A673 (cell line): Measurements from ENCODE around the gene DDAH1. TPM values are rescaled to one million over a fixed set of nuclear protein-coding genes. Genes with fewer than 3 reads are reported as not detected.

Source experiments
- BruUV-seq: library from RNA; stranded (reverse); fragments of 400-500 nt; replicated peaks from 2 replicates; lab custom pipeline; 2021; lab: Mats Ljungman, UMichigan
- CTCF ChIA-PET: fragments of 300-600 bp; sonication (Branson Sonifier 250); formaldehyde crosslinking; loops from one replicate; lab custom pipeline; 2022; ENCODE audit warnings: antibody characterized with exemption; lab: Charles Lee
- POLR2A ChIA-PET: fragments of 300-600 bp; sonication (Branson Sonifier 250); formaldehyde crosslinking; loops from one replicate; lab custom pipeline; 2022; ENCODE audit warnings: antibody characterized with exemption; ENCODE audit not compliant: low non-redundant PET; lab: Charles Lee
- DNase-seq: peaks from one replicate; pipeline ENCODE4 v3.0.0-alpha.2; 2015; ENCODE audit warnings: low spot score
- H3K27ac ChIP-seq: fragments of 200-600 bp; sonication (generic); 2 replicates; pipeline ENCODE4 v1.5.1; 2016; ENCODE audit warnings: mixed run types, low read depth, mild to moderate bottlenecking, mixed read lengths, antibody characterized with exemption, low read length; ENCODE audit not compliant: poor library complexity, severe bottlenecking
- H3K27me3 ChIP-seq: fragments of 200-600 bp; sonication (generic); replicated peaks from 2 replicates; pipeline ENCODE4 v1.6.1; 2017; ENCODE audit warnings: mixed run types, low read depth, mild to moderate bottlenecking, mixed read lengths, antibody characterized with exemption, low read length; ENCODE audit not compliant: insufficient read depth, poor library complexity
- H3K36me3 ChIP-seq: fragments of 200-600 bp; sonication (generic); 2 replicates; pipeline ENCODE4 v1.6.1; 2016; ENCODE audit warnings: mixed run types, mild to moderate bottlenecking, mixed read lengths, antibody characterized with exemption, low read length; ENCODE audit not compliant: insufficient read depth, poor library complexity, severe bottlenecking
- H3K4me1 ChIP-seq: fragments of 200-600 bp; sonication (generic); 2 replicates; pipeline ENCODE4 v1.6.1; 2017; ENCODE audit warnings: mixed run types, mild to moderate bottlenecking, mixed read lengths, antibody characterized with exemption, low read length; ENCODE audit not compliant: insufficient read depth, poor library complexity, severe bottlenecking
- H3K4me3 ChIP-seq: fragments of 200-600 bp; sonication (generic); 2 replicates; pipeline ENCODE4 v1.5.1; 2016; ENCODE audit warnings: low read depth, mixed run types, mild to moderate bottlenecking, mixed read lengths, low read length; ENCODE audit not compliant: poor library complexity, severe bottlenecking
- H3K9me3 ChIP-seq: fragments of 200-600 bp; sonication (generic); 2 replicates; pipeline ENCODE4 v1.6.1; 2016; ENCODE audit warnings: mixed run types, low read depth, mild to moderate bottlenecking, mixed read lengths, antibody characterized with exemption, low read length; ENCODE audit not compliant: poor library complexity, severe bottlenecking
- EZH2 ChIP-seq: fragments of 200-600 bp; sonication (generic); IDR thresholded peaks from 2 replicates; pipeline ENCODE4 v1.6.1; 2017; ENCODE audit warnings: borderline replicate concordance, low read depth, mild to moderate bottlenecking, mixed read lengths, antibody characterized with exemption, low read length; ENCODE audit not compliant: poor library complexity, severe bottlenecking
- intact Hi-C: fragments of 100-400 bp; cut with micrococcal nuclease; formaldehyde crosslinking; loops from one replicate; pipeline ENCODE4 v1.10.0; 2022; ENCODE audit not compliant: unreplicated experiment
- total RNA-seq: library from RNA; stranded (reverse); gene quantifications from 2 replicates; pipeline ENCODE4 v1.2.3, GENCODE V29; 2021
- TF ChIP-seq, protein P1 (sequence below): fragments of 300-800, 200-600 bp; sonication (generic); conservative IDR thresholded peaks from 2 replicates; pipeline ENCODE4 v1.5.1; 2017; ENCODE audit warnings: low read depth, mild to moderate bottlenecking, antibody characterized with exemption, low read length, moderate library complexity, mixed read lengths

DDAH1 gene
- total RNA-seq, 1 experiment from 2014 or later = 32.5 TPM

DNA sequence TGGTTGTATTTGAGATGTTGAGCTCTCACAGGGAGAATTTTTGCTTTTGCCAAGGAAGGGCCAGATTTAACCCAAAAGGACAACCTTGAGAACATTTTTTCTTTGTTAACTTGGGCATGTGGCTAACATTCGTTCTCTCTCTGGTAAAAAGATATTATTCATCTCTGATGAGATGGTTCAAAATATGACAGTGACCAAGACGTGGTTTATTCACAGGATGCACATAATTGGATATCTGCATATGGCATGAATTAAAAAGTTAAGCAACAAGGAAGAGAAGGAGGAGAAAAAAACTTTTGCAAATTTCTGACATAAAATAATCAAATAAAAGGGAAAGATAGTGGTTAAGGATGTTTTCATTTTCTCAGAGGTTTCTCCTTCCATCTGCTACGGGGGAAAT is 145.5 kb downstream of the DDAH1 start:
- H3K9me3 ChIP-seq = no peaks in the 10 kb centered on the region
- peaks cover 48% of the 10 kb centered on the region for H3K4me1 ChIP-seq
- H3K27me3 ChIP-seq = no peaks in the 10 kb centered on the region
- ChIA-PET POLR2A (no interaction called here), CTCF (no interaction called here)
- no peak overlapping the region for H3K4me3 ChIP-seq
- H3K36me3 ChIP-seq = no peaks in the 10 kb centered on the region
- DNase-seq = no peak
- TF ChIP-seq, protein P1, sequence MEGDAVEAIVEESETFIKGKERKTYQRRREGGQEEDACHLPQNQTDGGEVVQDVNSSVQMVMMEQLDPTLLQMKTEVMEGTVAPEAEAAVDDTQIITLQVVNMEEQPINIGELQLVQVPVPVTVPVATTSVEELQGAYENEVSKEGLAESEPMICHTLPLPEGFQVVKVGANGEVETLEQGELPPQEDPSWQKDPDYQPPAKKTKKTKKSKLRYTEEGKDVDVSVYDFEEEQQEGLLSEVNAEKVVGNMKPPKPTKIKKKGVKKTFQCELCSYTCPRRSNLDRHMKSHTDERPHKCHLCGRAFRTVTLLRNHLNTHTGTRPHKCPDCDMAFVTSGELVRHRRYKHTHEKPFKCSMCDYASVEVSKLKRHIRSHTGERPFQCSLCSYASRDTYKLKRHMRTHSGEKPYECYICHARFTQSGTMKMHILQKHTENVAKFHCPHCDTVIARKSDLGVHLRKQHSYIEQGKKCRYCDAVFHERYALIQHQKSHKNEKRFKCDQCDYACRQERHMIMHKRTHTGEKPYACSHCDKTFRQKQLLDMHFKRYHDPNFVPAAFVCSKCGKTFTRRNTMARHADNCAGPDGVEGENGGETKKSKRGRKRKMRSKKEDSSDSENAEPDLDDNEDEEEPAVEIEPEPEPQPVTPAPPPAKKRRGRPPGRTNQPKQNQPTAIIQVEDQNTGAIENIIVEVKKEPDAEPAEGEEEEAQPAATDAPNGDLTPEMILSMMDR = no peak
- no peak for TF ChIP-seq EZH2
- intact Hi-C loops = no loop called here
- no TSS peak for BruUV-seq
- H3K27ac ChIP-seq = no peak overlapping the region

DNA sequence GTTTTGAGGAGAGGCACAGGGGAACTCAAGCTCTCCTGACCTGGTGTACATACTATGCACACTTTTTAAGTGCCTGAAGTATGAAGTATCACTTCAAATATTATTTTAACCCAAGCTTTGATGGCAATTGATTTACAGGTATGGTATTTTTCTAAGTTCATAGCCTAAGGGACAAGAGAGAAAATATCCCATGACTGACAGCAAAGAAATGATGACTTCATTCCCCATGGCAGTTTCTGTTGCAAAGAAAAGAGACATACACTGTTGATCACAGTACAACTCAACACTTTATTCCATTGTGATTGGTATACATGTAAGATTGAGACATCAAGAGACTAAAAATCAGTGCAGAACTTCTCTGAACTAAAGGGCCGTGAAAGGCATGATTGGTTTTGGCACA is 146.7 kb downstream of the DDAH1 start:
- DNase-seq = no peak
- Histone ChIP-seq H3K4me1 (peaks cover 48% of the 10 kb centered on the region), H3K4me3 (no peak overlapping the region), H3K27me3 (no peaks in the 10 kb centered on the region), H3K27ac (no peak overlapping the region), H3K36me3 (no peaks in the 10 kb centered on the region), H3K9me3 (no peaks in the 10 kb centered on the region)
- CTCF ChIA-PET = no interaction called here
- intact Hi-C loops = no loop called here
- no peak for TF ChIP-seq EZH2
- TF ChIP-seq, protein P1 = no peak
- POLR2A ChIA-PET = no interaction called here
- BruUV-seq = no TSS peak

DNA sequence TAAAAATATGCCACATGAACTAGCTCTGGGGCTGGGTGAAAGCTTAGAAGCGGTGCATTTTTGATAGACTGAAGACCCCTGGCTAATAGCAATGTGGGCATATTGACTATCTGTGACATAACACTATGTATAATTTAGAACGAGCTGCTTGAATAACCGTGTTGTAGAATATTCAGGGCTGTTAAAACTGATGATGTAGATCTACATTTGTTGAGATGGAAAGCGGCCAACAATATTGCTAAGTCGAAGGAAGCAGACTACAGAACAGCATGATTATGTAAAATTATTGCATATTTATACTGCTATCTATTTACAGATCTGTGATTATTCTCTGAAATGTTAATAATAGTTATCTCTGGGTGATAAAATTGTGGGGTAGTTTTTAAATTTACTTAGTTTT is 147.4 kb downstream of the DDAH1 start:
- POLR2A ChIA-PET = no interaction called here

More for the DNA sequence above, 147.4 kb downstream of the DDAH1 start:
- no peaks in the 10 kb centered on the region for H3K27me3 ChIP-seq
- no peak for DNase-seq
- H3K36me3 ChIP-seq = no peaks in the 10 kb centered on the region
- H3K27ac ChIP-seq = peak overlapping the region; percentile 31
- CTCF ChIA-PET = no interaction called here
- intact Hi-C loops = no loop called here
- H3K4me3 ChIP-seq = no peak overlapping the region
- peaks cover 48% of the 10 kb centered on the region for H3K4me1 ChIP-seq
- BruUV-seq = no TSS peak
- no peaks in the 10 kb centered on the region for H3K9me3 ChIP-seq
- no peak for TF ChIP-seq EZH2
- TF ChIP-seq, protein P1 = no peak
